Measurements from ENCODE around the gene CENPL. TPM values are rescaled to one million over a fixed set of nuclear protein-coding genes. Genes with fewer than 3 reads are reported as not detected.

The CENPL gene
- total and polyA plus RNA-seq, 9 of the 15 experiments (the other 6 are each of a cell fraction or from before 2014, with no cell fraction given) = 33.0 to 52.7 (median 39.7) TPM

DNA sequence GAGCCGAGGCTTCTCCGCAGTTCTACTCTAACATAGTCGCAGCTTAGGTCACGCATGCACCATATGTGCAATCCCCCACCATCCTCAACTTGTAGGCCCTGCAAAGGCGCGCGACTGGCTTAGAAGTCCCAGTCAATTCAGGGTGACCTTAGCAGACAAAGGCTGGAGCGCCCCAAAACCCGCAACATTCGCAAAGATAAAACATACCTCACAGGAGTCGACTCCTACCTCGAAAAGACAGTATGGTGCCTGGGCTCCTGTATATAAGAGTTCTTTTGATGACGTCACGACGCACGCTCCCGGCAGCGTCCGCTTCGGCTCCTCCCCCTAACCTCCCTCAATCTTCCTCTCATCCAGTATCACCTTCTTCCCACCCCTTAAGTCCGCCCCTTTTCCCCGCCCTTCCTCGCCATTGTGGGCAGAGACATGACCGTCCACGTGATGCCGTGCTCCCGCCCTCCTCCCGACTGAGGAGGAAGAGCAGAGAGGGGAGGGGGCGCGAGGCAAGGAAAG, 43.1 kb upstream of the CENPL start, which contains the start of gene GAS5 (continued):
- TF ChIP-seq, protein P1, sequence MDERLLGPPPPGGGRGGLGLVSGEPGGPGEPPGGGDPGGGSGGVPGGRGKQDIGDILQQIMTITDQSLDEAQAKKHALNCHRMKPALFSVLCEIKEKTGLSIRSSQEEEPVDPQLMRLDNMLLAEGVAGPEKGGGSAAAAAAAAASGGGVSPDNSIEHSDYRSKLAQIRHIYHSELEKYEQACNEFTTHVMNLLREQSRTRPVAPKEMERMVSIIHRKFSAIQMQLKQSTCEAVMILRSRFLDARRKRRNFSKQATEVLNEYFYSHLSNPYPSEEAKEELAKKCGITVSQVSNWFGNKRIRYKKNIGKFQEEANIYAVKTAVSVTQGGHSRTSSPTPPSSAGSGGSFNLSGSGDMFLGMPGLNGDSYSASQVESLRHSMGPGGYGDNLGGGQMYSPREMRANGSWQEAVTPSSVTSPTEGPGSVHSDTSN (CRISPR knock-in tag; IDR thresholded peaks at IDR 0.05; ENCODE audit: low read depth) = no peak
- TF ChIP-seq, protein P1 (tag; conservative IDR thresholded peaks at IDR 0.05; ENCODE audit: low read depth) = no peak
- TF ChIP-seq SIRT6 (IDR thresholded peaks at IDR 0.05; ENCODE audit: low read depth, low read length) (no peak), KLF6 (CRISPR knock-in tag; IDR thresholded peaks at IDR 0.05; ENCODE audit: borderline replicate concordance) (no peak), PRMT5 (CRISPR knock-in tag; IDR thresholded peaks at IDR 0.05) (no peak), FOXK2 (conservative IDR thresholded peaks at IDR 0.05 in 1 of 2, IDR thresholded peaks at IDR 0.05 in 1 of 2; ENCODE audit: low read depth in 2 of 2) (peak; percentile 88 to 90), RBM17 (IDR thresholded peaks at IDR 0.05; ENCODE audit: borderline replicate concordance, low read depth, low read length) (no peak), ZNF586 (CRISPR knock-in tag; conservative IDR thresholded peaks at IDR 0.05) (no peak), ZNF133 (CRISPR knock-in tag; IDR thresholded peaks at IDR 0.05) (no peak), XRCC5 (IDR thresholded peaks at IDR 0.05; ENCODE audit: low read depth, low read length) (peak; percentile 87; the same call in 1 of the 2 replicates), NFIX (CRISPR knock-in tag; IDR thresholded peaks at IDR 0.05; ENCODE audit: low read depth) (no peak), TSC22D4 (tag; IDR thresholded peaks at IDR 0.05) (no peak), TCF3 (CRISPR knock-in tag; IDR thresholded peaks at IDR 0.05) (no peak)
- TF ChIP-seq, protein P2, sequence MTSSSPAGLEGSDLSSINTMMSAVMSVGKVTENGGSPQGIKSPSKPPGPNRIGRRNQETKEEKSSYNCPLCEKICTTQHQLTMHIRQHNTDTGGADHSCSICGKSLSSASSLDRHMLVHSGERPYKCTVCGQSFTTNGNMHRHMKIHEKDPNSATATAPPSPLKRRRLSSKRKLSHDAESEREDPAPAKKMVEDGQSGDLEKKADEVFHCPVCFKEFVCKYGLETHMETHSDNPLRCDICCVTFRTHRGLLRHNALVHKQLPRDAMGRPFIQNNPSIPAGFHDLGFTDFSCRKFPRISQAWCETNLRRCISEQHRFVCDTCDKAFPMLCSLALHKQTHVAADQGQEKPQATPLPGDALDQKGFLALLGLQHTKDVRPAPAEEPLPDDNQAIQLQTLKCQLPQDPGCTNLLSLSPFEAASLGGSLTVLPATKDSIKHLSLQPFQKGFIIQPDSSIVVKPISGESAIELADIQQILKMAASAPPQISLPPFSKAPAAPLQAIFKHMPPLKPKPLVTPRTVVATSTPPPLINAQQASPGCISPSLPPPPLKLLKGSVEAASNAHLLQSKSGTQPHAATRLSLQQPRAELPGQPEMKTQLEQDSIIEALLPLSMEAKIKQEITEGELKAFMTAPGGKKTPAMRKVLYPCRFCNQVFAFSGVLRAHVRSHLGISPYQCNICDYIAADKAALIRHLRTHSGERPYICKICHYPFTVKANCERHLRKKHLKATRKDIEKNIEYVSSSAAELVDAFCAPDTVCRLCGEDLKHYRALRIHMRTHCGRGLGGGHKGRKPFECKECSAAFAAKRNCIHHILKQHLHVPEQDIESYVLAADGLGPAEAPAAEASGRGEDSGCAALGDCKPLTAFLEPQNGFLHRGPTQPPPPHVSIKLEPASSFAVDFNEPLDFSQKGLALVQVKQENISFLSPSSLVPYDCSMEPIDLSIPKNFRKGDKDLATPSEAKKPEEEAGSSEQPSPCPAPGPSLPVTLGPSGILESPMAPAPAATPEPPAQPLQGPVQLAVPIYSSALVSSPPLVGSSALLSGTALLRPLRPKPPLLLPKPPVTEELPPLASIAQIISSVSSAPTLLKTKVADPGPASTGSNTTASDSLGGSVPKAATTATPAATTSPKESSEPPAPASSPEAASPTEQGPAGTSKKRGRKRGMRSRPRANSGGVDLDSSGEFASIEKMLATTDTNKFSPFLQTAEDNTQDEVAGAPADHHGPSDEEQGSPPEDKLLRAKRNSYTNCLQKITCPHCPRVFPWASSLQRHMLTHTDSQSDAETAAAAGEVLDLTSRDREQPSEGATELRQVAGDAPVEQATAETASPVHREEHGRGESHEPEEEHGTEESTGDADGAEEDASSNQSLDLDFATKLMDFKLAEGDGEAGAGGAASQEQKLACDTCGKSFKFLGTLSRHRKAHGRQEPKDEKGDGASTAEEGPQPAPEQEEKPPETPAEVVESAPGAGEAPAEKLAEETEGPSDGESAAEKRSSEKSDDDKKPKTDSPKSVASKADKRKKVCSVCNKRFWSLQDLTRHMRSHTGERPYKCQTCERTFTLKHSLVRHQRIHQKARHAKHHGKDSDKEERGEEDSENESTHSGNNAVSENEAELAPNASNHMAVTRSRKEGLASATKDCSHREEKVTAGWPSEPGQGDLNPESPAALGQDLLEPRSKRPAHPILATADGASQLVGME (CRISPR knock-in tag; IDR thresholded peaks at IDR 0.05) = peak; percentile 95
- TF ChIP-seq, protein P3, sequence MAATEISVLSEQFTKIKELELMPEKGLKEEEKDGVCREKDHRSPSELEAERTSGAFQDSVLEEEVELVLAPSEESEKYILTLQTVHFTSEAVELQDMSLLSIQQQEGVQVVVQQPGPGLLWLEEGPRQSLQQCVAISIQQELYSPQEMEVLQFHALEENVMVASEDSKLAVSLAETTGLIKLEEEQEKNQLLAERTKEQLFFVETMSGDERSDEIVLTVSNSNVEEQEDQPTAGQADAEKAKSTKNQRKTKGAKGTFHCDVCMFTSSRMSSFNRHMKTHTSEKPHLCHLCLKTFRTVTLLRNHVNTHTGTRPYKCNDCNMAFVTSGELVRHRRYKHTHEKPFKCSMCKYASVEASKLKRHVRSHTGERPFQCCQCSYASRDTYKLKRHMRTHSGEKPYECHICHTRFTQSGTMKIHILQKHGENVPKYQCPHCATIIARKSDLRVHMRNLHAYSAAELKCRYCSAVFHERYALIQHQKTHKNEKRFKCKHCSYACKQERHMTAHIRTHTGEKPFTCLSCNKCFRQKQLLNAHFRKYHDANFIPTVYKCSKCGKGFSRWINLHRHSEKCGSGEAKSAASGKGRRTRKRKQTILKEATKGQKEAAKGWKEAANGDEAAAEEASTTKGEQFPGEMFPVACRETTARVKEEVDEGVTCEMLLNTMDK (IDR thresholded peaks at IDR 0.05; ENCODE audit: borderline replicate concordance, insufficient read depth, low read depth, low read length, poor library complexity, severe bottlenecking) = no peak
- TF ChIP-seq, protein P4, sequence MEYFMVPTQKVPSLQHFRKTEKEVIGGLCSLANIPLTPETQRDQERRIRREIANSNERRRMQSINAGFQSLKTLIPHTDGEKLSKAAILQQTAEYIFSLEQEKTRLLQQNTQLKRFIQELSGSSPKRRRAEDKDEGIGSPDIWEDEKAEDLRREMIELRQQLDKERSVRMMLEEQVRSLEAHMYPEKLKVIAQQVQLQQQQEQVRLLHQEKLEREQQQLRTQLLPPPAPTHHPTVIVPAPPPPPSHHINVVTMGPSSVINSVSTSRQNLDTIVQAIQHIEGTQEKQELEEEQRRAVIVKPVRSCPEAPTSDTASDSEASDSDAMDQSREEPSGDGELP (CRISPR knock-in tag; IDR thresholded peaks at IDR 0.05; ENCODE audit: borderline replicate concordance) = peak; percentile 55
